ENCODE measurements around the gene STK35.

The STK35 gene

GRCh38 chr20:2151858-2152281, 50.2 kb downstream of the STK35 start:
- ChIA-PET POLR2A (no interaction called here), CTCF (no interaction called here)
- TF ChIP-seq TARDBP (IDR thresholded peaks at IDR 0.05) (no peak), ZNF384 (IDR thresholded peaks at IDR 0.05) (no peak)
- DNase-seq (ENCODE audit: extremely low spot score), result no peak

GRCh38 chr20:2152317-2152716, 50.7 kb downstream of the STK35 start:
- TF ChIP-seq L3MBTL2 (conservative IDR thresholded peaks at IDR 0.05) (no peak), CTBP1 (IDR thresholded peaks at IDR 0.05; ENCODE audit: borderline replicate concordance) (no peak), BHLHE40 (IDR thresholded peaks at IDR 0.05; ENCODE audit: borderline replicate concordance) (no peak), ELF4 (IDR thresholded peaks at IDR 0.05) (no peak), ARNT (IDR thresholded peaks at IDR 0.05) (no peak), PKNOX1 (IDR thresholded peaks at IDR 0.05) (no peak), TARDBP (IDR thresholded peaks at IDR 0.05) (no peak), LEF1 (IDR thresholded peaks at IDR 0.05; ENCODE audit: borderline replicate concordance) (no peak), FOXM1 (IDR thresholded peaks at IDR 0.05; ENCODE audit: borderline replicate concordance) (no peak), HDGF (IDR thresholded peaks at IDR 0.05; ENCODE audit: borderline replicate concordance) (no peak)
- POLR2A ChIA-PET, result no interaction called here
- DNase-seq (ENCODE audit: extremely low spot score), result no peak
- CTCF ChIA-PET, result no interaction called here

GRCh38 chr20:2153326-2153725, 51.7 kb downstream of the STK35 start:
- CTCF ChIA-PET, result interaction anchor here (2.1 kb wide), 1 partner anchor 19 kb away, joined by 5 read pairs; no protein-coding TSS in a partner anchor
- POLR2A ChIA-PET, result no interaction called here

GRCh38 chr20:2156224-2156623, 54.6 kb downstream of the STK35 start:
- ChIA-PET CTCF (no interaction called here), POLR2A (no interaction called here)
- TF ChIP-seq FOXK2 (IDR thresholded peaks at IDR 0.05) (no peak), ARNT (IDR thresholded peaks at IDR 0.05) (no peak)
- no peak for DNase-seq (ENCODE audit: extremely low spot score)

More at GRCh38 chr20:2153326-2153725, 51.7 kb downstream of the STK35 start:
- TF ChIP-seq LEF1 (IDR thresholded peaks at IDR 0.05; ENCODE audit: borderline replicate concordance) (no peak), BHLHE40 (IDR thresholded peaks at IDR 0.05; ENCODE audit: borderline replicate concordance) (no peak), HDGF (IDR thresholded peaks at IDR 0.05; ENCODE audit: borderline replicate concordance) (no peak), TARDBP (IDR thresholded peaks at IDR 0.05) (no peak), FOXA1 (IDR thresholded peaks at IDR 0.05) (no peak), CTBP1 (IDR thresholded peaks at IDR 0.05; ENCODE audit: borderline replicate concordance) (no peak), ARNT (IDR thresholded peaks at IDR 0.05) (no peak), PKNOX1 (IDR thresholded peaks at IDR 0.05) (no peak), NFRKB (IDR thresholded peaks at IDR 0.05) (no peak), FOXK2 (IDR thresholded peaks at IDR 0.05) (no peak), ZNF384 (IDR thresholded peaks at IDR 0.05) (no peak), SP1 (IDR thresholded peaks at IDR 0.05) (no peak), SUZ12 (IDR thresholded peaks at IDR 0.05) (no peak), ELF4 (IDR thresholded peaks at IDR 0.05) (no peak), L3MBTL2 (conservative IDR thresholded peaks at IDR 0.05) (no peak), FOXM1 (IDR thresholded peaks at IDR 0.05; ENCODE audit: borderline replicate concordance) (no peak)
- DNase-seq (ENCODE audit: extremely low spot score), result no peak

GRCh38 chr20:2156666-2157624, 55.3 kb downstream of the STK35 start:
- CTCF ChIA-PET, result no interaction called here
- DNase-seq (ENCODE audit: extremely low spot score), result no peak
- TF ChIP-seq FOXK2 (IDR thresholded peaks at IDR 0.05) (no peak), ELF4 (IDR thresholded peaks at IDR 0.05) (no peak), FOXA1 (IDR thresholded peaks at IDR 0.05) (no peak), NFRKB (IDR thresholded peaks at IDR 0.05) (no peak), ARNT (IDR thresholded peaks at IDR 0.05) (no peak), ZNF384 (IDR thresholded peaks at IDR 0.05) (no peak), LEF1 (IDR thresholded peaks at IDR 0.05; ENCODE audit: borderline replicate concordance) (no peak), PKNOX1 (IDR thresholded peaks at IDR 0.05) (no peak), SUZ12 (IDR thresholded peaks at IDR 0.05) (no peak)
- POLR2A ChIA-PET, result no interaction called here

GRCh38 chr20:2162125-2162822, 60.6 kb downstream of the STK35 start:
- POLR2A ChIA-PET, result no interaction called here
- TF ChIP-seq ARNT (IDR thresholded peaks at IDR 0.05), result no peak
- no peak for TF ChIP-seq HDGF (IDR thresholded peaks at IDR 0.05; ENCODE audit: borderline replicate concordance)
- no peak for TF ChIP-seq ZNF384 (IDR thresholded peaks at IDR 0.05)
- TF ChIP-seq FOXM1 (IDR thresholded peaks at IDR 0.05; ENCODE audit: borderline replicate concordance), result no peak
- TF ChIP-seq ELF4 (IDR thresholded peaks at IDR 0.05), result no peak
- TF ChIP-seq PKNOX1 (IDR thresholded peaks at IDR 0.05), result no peak
- no peak for TF ChIP-seq BHLHE40 (IDR thresholded peaks at IDR 0.05; ENCODE audit: borderline replicate concordance)
- TF ChIP-seq SP1 (IDR thresholded peaks at IDR 0.05), result no peak
- no peak for TF ChIP-seq L3MBTL2 (conservative IDR thresholded peaks at IDR 0.05)
- no peak for TF ChIP-seq CTBP1 (IDR thresholded peaks at IDR 0.05; ENCODE audit: borderline replicate concordance)
- TF ChIP-seq SUZ12 (IDR thresholded peaks at IDR 0.05), result no peak
- CTCF ChIA-PET, result interaction anchor here (1.0 kb wide), 1 partner anchor 10 kb away, joined by 3 read pairs; no protein-coding TSS in a partner anchor
- DNase-seq (ENCODE audit: extremely low spot score), result no peak

All from HEK293T (cell line).